GM18519 (cell line): ENCODE measurements around the gene STX3.
"Not testable (repeated sequence)": the region's sequence is repeated elsewhere in the genome, so short reads cannot be mapped to it uniquely, and the experiment has no call there.

Experiments used
- ATAC-seq: cut with Tn5 transposase; IDR thresholded peaks from one replicate; pipeline ENCODE4 v1.9.1; 2021; ENCODE audit warnings: mild to moderate bottlenecking, moderate library complexity; ENCODE audit not compliant: unreplicated experiment, low FRiP score

The STX3 gene

GRCh38 chr11:59785818-59786217 is 30.6 kb downstream of the STX3 start:
- no peak for ATAC-seq

- ATAC-seq: no peak
Measured at GRCh38 chr11:59787255-59787588, 32.0 kb downstream of the STX3 start.

- ATAC-seq: no peak
Measured at GRCh38 chr11:59787816-59788215, 32.6 kb downstream of the STX3 start.

GRCh38 chr11:59791639-59792038 is 36.5 kb downstream of the STX3 start:
- ATAC-seq: no peak

GRCh38 chr11:59792507-59792906 is 37.3 kb downstream of the STX3 start:
- ATAC-seq: no peak

- no peak for ATAC-seq
Measured at GRCh38 chr11:59794417-59794816, 39.2 kb downstream of the STX3 start.

- ATAC-seq: no peak
Measured at GRCh38 chr11:59800390-59801025, 45.3 kb downstream of the STX3 start.

- no peak for ATAC-seq
Measured at GRCh38 chr11:59801160-59801706, 46.1 kb downstream of the STX3 start.

- no peak for ATAC-seq
Measured at GRCh38 chr11:59801981-59802638, 46.9 kb downstream of the STX3 start.

GRCh38 chr11:59802639-59803176 is 47.5 kb downstream of the STX3 start:
- no peak for ATAC-seq

- no peak for ATAC-seq
Measured at GRCh38 chr11:59804061-59804460, 48.9 kb downstream of the STX3 start.

GRCh38 chr11:59807047-59807610 is 52.0 kb downstream of the STX3 start:
- no peak for ATAC-seq

- ATAC-seq: peak; percentile 93
Measured at GRCh38 chr11:59810189-59810910, 55.2 kb downstream of the STX3 start, which contains the start of gene MRPL16. Gene MRPL16 (minus strand): TSS chr11:59810778. CDS start chr11:59810658, 120 bp downstream.

GRCh38 chr11:59810911-59811259 is 55.7 kb downstream of the STX3 start:
- ATAC-seq: no peak

- ATAC-seq: no peak
Measured at GRCh38 chr11:59812220-59812619, 57.0 kb downstream of the STX3 start.

GRCh38 chr11:59813364-59813763 is 58.2 kb downstream of the STX3 start:
- ATAC-seq: no peak

GRCh38 chr11:59814021-59814420 is 58.8 kb downstream of the STX3 start:
- ATAC-seq: no peak

- ATAC-seq: no peak
Measured at GRCh38 chr11:59815754-59816153, 60.6 kb downstream of the STX3 start.

- not testable (repeated sequence) for ATAC-seq
Measured at GRCh38 chr11:59816434-59816833, 61.3 kb downstream of the STX3 start.

GRCh38 chr11:59818572-59818971 is 63.4 kb downstream of the STX3 start:
- ATAC-seq: no peak

GRCh38 chr11:59822989-59823566 is 67.9 kb downstream of the STX3 start:
- ATAC-seq: peak; percentile 64
